Stomach smooth muscle (tissue), 2 donors: ENCODE measurements around the gene PSME3IP1.
"Not testable (repeated sequence)": the region's sequence is repeated elsewhere in the genome, so short reads cannot be mapped to it uniquely, and the experiment has no call there.

Experiments
- H3K27ac ChIP-seq: one replicate; pipeline ENCODE4 v1.7.0; 2013; ENCODE audit warnings: mild to moderate bottlenecking, low read length, inconsistent platforms
- H3K27me3 ChIP-seq, 2 donors: one replicate each; pipeline ENCODE4 v1.7.0; 2013; ENCODE audit warnings: low read length in 2 of 2; ENCODE audit not compliant: insufficient read depth in 2 of 2, control insufficient read depth in 1 of 2
- H3K36me3 ChIP-seq, 2 donors: one replicate each; pipeline ENCODE4 v1.7.0; 2013; ENCODE audit warnings: low read length in 2 of 2; ENCODE audit not compliant: control insufficient read depth in 2 of 2, insufficient read depth in 2 of 2
- H3K4me1 ChIP-seq: one replicate; pipeline ENCODE4 v1.7.0; 2013; ENCODE audit warnings: low read length; ENCODE audit not compliant: control insufficient read depth, insufficient read depth
- H3K4me3 ChIP-seq, 2 donors: one replicate each; pipeline ENCODE4 v1.7.0; 2013; ENCODE audit warnings: low read length in 2 of 2
- H3K9ac ChIP-seq, 2 donors: one replicate each; pipeline ENCODE4 v1.7.0; 2013; ENCODE audit warnings: low read length in 2 of 2, mild to moderate bottlenecking in 1 of 2
- H3K9me3 ChIP-seq, 2 donors: one replicate each; pipeline ENCODE4 v1.7.0; 2013; ENCODE audit warnings: low read length in 2 of 2; ENCODE audit not compliant: control insufficient read depth in 2 of 2
- donor health status: healthy.
- donor health status: Pancreatic carcinoma.

Gene PSME3IP1

DNA sequence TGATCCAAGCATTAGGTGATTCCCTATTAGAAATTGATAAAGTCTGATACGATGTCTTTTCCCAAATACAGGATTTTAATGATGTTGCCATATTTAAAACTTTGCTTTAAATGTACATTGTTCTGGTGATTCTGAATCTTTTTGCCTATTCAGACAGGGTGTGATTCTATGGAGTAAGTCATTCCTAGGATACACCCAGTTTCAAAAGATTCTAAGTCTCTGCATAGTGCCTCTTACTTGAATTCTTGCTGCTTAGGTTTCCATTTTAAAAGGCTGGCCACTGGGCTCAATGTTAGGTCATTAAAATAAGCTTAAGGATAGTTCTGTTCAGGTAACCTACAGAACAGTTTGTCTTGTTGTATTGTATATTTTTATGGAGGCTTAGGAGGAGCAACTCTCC lies 37.2 kb upstream of the PSME3IP1 start:
- Histone ChIP-seq H3K36me3 (peaks cover 47% of the 10 kb centered on the region in 2 donors), H3K9ac (no peak overlapping the region), H3K4me1 (no peaks in the 10 kb centered on the region), H3K27ac (no peak overlapping the region), H3K4me3 (no peak overlapping the region), H3K27me3 (no peaks in the 10 kb centered on the region), H3K9me3 (no peaks in the 10 kb centered on the region)

DNA sequence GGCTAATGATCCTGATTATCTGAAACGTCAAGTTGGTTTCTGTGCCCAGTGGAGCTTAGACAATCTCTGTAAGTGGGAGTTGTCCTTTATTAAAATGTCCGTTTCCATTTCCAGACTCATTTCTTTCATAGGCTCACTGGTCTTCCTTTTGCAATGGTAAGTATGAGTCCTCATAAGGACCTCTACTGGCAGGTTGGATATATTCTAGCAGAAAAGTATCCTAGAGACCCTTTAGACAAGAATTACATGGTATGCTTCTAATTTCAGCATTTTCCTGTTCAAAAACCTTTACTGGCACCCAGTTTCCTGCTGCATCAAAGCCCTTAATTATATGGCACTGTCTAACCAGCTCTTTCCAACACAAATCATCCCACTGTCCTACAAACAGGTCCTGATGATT lies 31.1 kb upstream of the PSME3IP1 start:
- no peak overlapping the region for H3K4me3 ChIP-seq
- H3K9ac ChIP-seq: no peak overlapping the region
- no peaks in the 10 kb centered on the region for H3K27me3 ChIP-seq
- H3K9me3 ChIP-seq: peaks cover 6 to 9% of the 10 kb centered on the region in 2 donors
- no peaks in the 10 kb centered on the region for H3K4me1 ChIP-seq
- H3K27ac ChIP-seq: no peak overlapping the region
- H3K36me3 ChIP-seq: peaks cover 63 to 66% of the 10 kb centered on the region in 2 donors

DNA sequence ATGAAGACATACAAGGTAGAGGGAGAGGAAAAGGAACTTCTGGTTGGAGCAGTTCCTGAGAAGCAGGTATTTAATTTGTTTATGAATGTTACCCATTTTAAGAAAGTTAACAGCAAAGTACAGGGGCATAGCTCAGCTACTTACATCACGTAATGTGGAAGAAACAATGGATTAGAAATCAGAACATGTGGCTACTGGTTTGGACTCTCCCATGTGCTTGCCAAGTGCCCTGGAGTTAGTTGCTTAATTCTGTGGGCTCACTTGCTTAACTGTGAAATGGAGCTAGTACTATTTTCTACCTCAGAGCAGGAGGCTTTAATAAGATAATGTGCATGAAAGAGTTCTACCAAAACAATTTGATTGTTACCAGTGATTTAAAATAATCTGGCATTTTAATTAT lies 27.6 kb upstream of the PSME3IP1 start:
- Histone ChIP-seq H3K4me3 (no peak overlapping the region), H3K9me3 (peaks cover 6 to 9% of the 10 kb centered on the region in 2 donors), H3K36me3 (peaks cover 61 to 62% of the 10 kb centered on the region in 2 donors), H3K9ac (no peak overlapping the region), H3K27ac (no peak overlapping the region), H3K27me3 (no peaks in the 10 kb centered on the region), H3K4me1 (no peaks in the 10 kb centered on the region)

DNA sequence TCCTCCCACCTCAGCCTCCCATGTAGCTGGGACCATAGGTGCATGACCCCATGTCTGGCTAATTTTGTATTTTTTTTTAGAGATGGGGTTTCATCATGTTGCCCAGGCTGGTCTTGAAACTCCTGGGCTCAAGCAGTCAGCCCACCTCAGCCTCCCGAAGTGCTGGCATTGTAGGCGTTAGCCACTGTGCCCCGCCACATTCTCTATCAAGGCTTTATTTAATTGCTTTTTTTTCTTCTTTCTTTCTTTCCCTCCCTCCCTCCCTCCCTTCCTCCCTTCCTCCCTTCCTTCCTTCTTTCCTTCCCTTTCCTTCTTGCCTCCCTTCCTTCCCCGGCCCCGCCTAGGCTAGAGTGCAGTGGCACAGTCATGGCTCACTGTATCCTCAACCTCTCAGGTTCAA lies 23.9 kb upstream of the PSME3IP1 start:
- Histone ChIP-seq H3K36me3 (peaks cover 47 to 54% of the 10 kb centered on the region in 2 donors), H3K4me3 (no peak overlapping the region), H3K4me1 (no peaks in the 10 kb centered on the region), H3K27ac (no peak overlapping the region), H3K9ac (no peak overlapping the region), H3K27me3 (no peaks in the 10 kb centered on the region), H3K9me3 (no peaks in the 10 kb centered on the region)

DNA sequence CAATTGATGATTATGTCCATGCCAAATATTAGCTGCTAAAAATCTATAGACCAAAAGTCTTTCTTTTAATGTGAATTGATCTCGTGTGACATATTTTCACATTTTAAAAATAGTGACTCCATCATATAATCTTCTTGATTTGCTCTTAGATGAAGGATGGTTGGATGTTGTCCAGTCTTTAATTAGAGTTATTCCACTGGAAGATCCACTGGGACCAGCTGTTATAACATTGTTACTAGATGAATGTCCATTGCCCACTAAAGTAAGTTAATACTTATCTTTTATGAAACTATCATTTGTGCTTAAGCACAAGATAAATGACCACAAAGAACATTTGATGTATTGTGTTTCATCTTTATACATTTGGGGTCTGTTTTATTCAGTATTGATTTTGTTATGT lies 23.1 kb upstream of the PSME3IP1 start:
- H3K27me3 ChIP-seq: no peaks in the 10 kb centered on the region
- no peak overlapping the region for H3K4me3 ChIP-seq
- H3K36me3 ChIP-seq: peaks cover 43 to 56% of the 10 kb centered on the region in 2 donors
- no peaks in the 10 kb centered on the region for H3K4me1 ChIP-seq
- no peaks in the 10 kb centered on the region for H3K9me3 ChIP-seq
- H3K9ac ChIP-seq: no peak overlapping the region
- H3K27ac ChIP-seq: no peak overlapping the region

DNA sequence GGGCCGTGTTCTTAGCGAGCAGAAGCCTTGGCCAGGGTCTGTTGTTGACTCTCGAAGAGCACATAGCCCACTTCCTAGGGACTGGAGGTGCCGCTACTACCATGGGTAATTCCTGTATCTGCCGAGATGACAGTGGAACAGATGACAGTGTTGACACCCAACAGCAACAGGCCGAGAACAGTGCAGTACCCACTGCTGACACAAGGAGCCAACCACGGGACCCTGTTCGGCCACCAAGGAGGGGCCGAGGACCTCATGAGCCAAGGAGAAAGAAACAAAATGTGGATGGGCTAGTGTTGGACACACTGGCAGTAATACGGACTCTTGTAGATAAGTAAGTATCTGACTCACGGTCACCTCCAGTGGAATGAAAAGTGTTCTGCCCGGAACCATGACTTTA lies 18.8 kb upstream of the PSME3IP1 start:
- H3K36me3 ChIP-seq: peaks cover 23 to 30% of the 10 kb centered on the region in 2 donors

DNA sequence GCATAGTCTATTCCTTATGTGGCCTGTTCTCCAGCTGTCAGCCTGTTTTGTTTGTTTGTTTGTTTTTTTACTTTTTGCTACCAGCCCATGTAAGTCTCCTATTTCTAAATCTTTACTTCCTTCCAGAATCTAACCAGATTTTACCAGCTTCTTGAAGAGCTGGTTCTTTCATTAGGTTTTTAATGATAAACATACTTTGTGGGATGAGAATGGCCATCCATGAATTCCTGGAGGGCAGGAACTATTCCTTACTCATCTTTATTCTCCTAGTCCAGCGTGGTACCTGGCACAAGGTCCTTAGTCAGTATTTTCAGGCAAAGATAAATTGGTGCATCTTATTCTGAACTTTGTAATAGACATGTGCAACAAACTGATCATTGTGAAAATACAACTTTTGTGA lies 17.6 kb upstream of the PSME3IP1 start:
- Histone ChIP-seq H3K27ac (no peak overlapping the region), H3K36me3 (peaks cover 18 to 23% of the 10 kb centered on the region in 2 donors), H3K4me1 (no peaks in the 10 kb centered on the region), H3K9me3 (no peaks in the 10 kb centered on the region), H3K4me3 (no peak overlapping the region), H3K27me3 (no peaks in the 10 kb centered on the region), H3K9ac (no peak overlapping the region)

More for the DNA sequence above, 18.8 kb upstream of the PSME3IP1 start:
- H3K9ac ChIP-seq: no peak overlapping the region
- H3K27ac ChIP-seq: no peak overlapping the region
- H3K4me3 ChIP-seq: no peak overlapping the region
- no peaks in the 10 kb centered on the region for H3K4me1 ChIP-seq
- no peaks in the 10 kb centered on the region for H3K27me3 ChIP-seq
- H3K9me3 ChIP-seq: no peaks in the 10 kb centered on the region

DNA sequence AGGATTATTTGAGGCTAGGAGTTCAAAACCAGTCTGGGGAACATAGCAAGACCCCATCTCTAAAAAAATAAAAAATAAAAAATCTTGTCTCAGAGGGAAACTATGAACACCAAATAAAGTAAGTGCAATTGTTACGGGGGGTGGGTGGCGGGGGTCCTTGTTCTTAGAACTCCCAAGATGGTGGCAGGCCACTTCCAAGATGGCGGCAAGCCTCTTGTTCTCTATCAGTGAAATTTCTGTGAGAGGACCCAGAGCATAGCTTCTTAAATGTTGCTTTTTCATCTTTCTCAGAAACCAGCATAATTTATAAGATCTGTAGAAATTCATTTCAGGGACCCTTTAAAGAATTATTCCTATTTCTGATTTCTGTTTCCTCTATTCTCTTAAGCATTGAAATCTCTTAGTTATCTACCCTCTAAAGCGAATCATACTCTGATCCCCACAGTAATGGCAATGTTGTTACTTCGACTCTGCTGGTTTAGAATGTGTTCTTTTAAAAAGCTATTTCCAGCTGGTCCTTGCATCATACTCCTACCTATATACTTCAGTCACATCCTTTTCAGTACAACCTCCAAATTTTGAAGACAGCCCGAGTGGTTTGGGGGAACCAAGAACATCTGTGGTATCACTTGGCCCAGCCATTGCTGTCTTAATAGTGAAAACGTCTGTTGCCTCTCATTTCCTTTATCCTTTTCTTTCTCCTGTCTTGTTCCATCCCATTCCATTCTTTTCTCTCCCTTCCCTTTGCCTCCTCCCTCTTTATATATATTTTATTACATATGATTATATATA lies 16.5 kb upstream of the PSME3IP1 start:
- peaks cover 11 to 17% of the 10 kb centered on the region in 2 donors for H3K36me3 ChIP-seq
- H3K27ac ChIP-seq: no peak overlapping the region
- no peak overlapping the region for H3K9ac ChIP-seq
- no peak overlapping the region for H3K4me3 ChIP-seq
- H3K4me1 ChIP-seq: no peaks in the 10 kb centered on the region
- no peaks in the 10 kb centered on the region for H3K27me3 ChIP-seq
- no peaks in the 10 kb centered on the region for H3K9me3 ChIP-seq

DNA sequence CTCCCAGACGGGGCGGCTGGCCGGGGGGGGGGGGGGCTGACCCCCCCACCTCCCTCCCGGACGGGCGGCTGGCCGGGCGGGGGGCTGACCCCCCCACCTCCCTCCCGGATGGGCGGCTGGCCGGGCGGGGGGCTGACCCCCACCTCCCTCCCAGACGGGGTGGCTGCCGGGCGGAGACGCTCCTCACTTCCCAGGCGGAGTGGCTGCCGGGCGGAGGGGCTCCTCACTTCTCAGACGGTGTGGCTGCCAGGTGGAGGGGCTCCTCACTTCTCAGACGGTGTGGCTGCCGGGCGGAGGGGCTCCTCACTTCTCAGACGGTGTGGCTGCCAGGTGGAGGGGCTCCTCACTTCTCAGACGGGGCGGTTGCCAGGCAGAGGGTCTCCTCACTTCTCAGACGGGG lies 15.1 kb upstream of the PSME3IP1 start:
- not testable (repeated sequence) for H3K9me3 ChIP-seq, H3K4me1 ChIP-seq, H3K27me3 ChIP-seq, H3K9ac ChIP-seq, H3K27ac ChIP-seq, H3K4me3 ChIP-seq
- peaks cover 11 to 13% of the 10 kb centered on the region in 2 donors for H3K36me3 ChIP-seq

DNA sequence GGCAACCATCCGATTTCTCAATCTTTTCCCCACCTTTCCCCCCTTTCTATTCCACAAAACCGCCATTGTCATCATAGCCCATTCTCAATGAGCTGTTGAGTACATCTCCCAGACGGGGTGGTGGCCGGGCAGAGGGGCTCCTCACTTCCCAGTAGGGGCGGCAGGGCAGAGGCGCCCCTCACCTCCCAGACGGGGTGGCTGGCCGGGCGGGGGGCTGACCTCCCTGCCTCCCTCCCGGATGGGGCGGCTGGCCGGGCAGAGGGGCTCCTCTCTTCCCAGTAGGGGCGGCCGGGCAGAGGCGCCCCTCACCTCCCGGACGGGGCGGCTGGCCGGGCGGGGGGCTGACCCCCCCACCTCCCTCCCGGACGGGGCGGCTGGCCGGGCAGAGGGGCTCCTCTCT lies 14.5 kb upstream of the PSME3IP1 start:
- not testable (repeated sequence) for H3K36me3 ChIP-seq, H3K9me3 ChIP-seq, H3K27ac ChIP-seq, H3K4me3 ChIP-seq, H3K27me3 ChIP-seq, H3K9ac ChIP-seq, H3K4me1 ChIP-seq

DNA sequence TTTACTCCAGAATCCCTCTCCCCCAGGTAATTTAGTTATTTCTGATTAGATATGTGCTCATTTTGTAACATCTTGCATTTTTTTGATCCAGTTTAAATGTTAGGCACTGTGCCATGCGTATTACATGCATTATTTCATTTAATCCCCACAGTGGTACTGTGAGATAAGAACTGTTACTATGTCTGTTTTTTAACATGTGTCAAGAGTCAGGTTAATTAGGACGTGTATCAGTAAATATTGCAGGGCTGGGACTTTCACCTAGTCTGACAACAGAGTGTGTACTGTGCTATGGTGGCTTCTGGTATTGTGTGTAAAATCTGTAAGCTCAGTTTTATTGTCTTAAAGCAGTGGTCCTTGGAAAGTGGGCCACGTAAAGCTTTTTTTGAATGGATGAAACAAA lies 10.9 kb upstream of the PSME3IP1 start:
- H3K4me3 ChIP-seq: no peak overlapping the region
- H3K36me3 ChIP-seq: no peaks in the 10 kb centered on the region
- peak overlapping the region in 1 of 2 donors; percentile 0 for H3K9ac ChIP-seq
- no peaks in the 10 kb centered on the region for H3K27me3 ChIP-seq
- no peaks in the 10 kb centered on the region for H3K9me3 ChIP-seq
- H3K27ac ChIP-seq: no peak overlapping the region
- H3K4me1 ChIP-seq: peaks cover 9% of the 10 kb centered on the region
